GM18867 (cell line): ENCODE results near the gene SLC9A3.

Experiments
- ATAC-seq: cut with Tn5 transposase; IDR thresholded peaks from one replicate; pipeline ENCODE4 v1.9.1; 2021; ENCODE audit warnings: mild to moderate bottlenecking, moderate library complexity; ENCODE audit not compliant: unreplicated experiment

The SLC9A3 gene

DNA sequence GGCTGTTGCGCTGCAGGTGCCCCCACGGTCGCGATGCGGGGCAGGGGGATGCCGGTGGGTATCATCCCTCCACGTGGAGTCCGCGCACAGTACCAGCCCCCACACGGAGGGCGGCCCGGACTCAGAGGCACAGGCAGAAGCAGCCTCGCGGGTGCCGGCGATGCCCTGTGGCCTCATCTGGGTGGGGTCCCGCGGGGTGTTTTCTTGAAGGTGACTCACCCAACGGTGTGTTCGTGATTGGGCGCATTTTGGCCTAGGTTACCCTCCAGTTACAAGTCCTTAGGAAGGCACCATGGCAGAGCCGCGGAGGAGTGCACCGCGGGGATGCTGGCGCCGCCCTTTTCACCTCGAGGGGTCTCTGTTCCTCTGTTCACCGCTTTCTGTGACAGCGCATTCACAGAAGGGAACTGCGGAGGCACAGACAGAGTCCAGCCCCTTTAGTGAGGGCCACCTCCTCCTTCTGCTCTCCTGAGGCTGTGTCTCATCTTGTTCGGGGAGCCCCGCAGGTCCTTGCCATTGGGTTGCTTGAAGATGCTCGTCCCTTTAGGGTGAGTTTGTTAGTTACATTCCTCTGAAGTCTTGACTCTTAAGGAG, 102.9 kb downstream of the SLC9A3 start:
- no peak for ATAC-seq

DNA sequence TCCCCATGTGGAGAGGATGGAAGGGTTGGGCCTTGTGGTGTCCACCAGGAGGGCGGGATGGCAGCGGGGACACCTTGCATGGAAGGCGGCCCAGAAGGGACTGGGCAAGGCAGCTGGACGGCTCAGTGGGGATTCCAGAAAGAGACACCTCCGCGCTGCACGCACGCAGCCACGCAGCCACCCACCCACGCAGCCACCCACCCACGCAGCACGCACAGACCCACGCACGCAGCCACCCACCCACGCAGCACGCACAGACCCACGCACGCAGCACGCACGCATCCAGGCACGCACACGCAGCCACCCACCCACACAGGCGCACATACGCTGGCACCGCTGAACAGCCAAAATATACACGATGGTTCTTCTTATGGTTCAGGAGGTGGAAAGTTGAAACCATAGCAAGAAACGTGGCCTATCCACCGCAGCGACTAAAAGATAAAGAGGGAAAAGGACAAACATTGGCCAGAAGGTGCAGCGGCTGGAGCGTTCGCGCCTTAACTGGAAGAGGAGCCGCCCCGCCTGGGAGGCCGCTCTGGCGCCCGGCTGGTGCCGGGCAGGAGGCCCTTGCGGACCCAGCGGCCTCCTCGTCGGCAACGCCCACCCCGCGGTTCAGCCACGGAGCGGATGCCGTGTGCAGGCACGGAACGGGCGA, 103.5 kb downstream of the SLC9A3 start:
- no peak for ATAC-seq
